SU-DHL-6 (cell line): Measurements from ENCODE around the gene ARRB1.

Source experiments
- H2AFZ ChIP-seq: fragments of 200-600 bp; sonication (generic); 2 replicates; pipeline ENCODE4 v1.6.1; 2014; ENCODE audit warnings: low read depth, mild to moderate bottlenecking, moderate library complexity, mixed read lengths, antibody characterized with exemption, low read length; ENCODE audit not compliant: severe bottlenecking
- H3F3A ChIP-seq: fragments of 200-600 bp; shearing (Covaris generic); 2 replicates; pipeline ENCODE4 v1.6.0; 2016; ENCODE audit warnings: antibody characterized with exemption, mild to moderate bottlenecking; ENCODE audit not compliant: insufficient read depth
- H3K27ac ChIP-seq: fragments of 200-600 bp; sonication (generic); 2 replicates; pipeline ENCODE4 v1.5.1; 2016; ENCODE audit warnings: low read depth, mild to moderate bottlenecking, low read length, moderate library complexity, mixed read lengths
- H3K27me3 ChIP-seq: fragments of 200-600 bp; sonication (generic), shearing (Covaris generic); 2 replicates; pipeline ENCODE4 v1.6.0; 2014; ENCODE audit warnings: mild to moderate bottlenecking, low read length
- H3K36me3 ChIP-seq: fragments of 200-600 bp; sonication (generic); 2 replicates; pipeline ENCODE4 v1.6.1; 2014; ENCODE audit warnings: mild to moderate bottlenecking, low read length, mixed read lengths
- H3K4me2 ChIP-seq: fragments of 300-600, 200-600 bp; shearing (Covaris generic), sonication (generic); 2 replicates; pipeline ENCODE4 v1.6.0; 2014; ENCODE audit warnings: low read length, low read depth, mild to moderate bottlenecking; ENCODE audit not compliant: poor library complexity, severe bottlenecking
- H3K4me3 ChIP-seq: fragments of 200-600 bp; sonication (generic); 2 replicates; pipeline ENCODE4 v1.5.1; 2014; ENCODE audit warnings: antibody characterized with exemption, low read length, mild to moderate bottlenecking, mixed read lengths; ENCODE audit not compliant: insufficient read depth, poor library complexity, severe bottlenecking
- H3K79me2 ChIP-seq: fragments of 200-600 bp; sonication (generic); 2 replicates; pipeline ENCODE4 v1.6.1; 2014; ENCODE audit warnings: mild to moderate bottlenecking, low read length, moderate library complexity; ENCODE audit not compliant: insufficient read depth
- H3K9ac ChIP-seq: fragments of 200-600 bp; sonication (generic); 2 replicates; pipeline ENCODE4 v1.7.0; 2014; ENCODE audit warnings: mild to moderate bottlenecking, low read length
- H3K9me2 ChIP-seq: fragments of 200-600 bp; sonication (generic); replicated peaks from 2 replicates; pipeline ENCODE4 v1.6.1; 2014; ENCODE audit warnings: low read length; ENCODE audit not compliant: insufficient read depth
- H3K9me3 ChIP-seq: fragments of 200-600 bp; sonication (generic); 2 replicates; pipeline ENCODE4 v1.6.1; 2014; ENCODE audit warnings: low read length, mixed read lengths; ENCODE audit not compliant: insufficient read depth
- H4K20me1 ChIP-seq: fragments of 200-600 bp; sonication (generic); 2 replicates; pipeline ENCODE4 v1.6.1; 2014; ENCODE audit warnings: low read depth, mild to moderate bottlenecking, antibody characterized with exemption, low read length, moderate library complexity, mixed read lengths
- CTCF ChIP-seq: fragments of 200-600 bp; sonication (generic); IDR thresholded peaks from one replicate; pipeline ENCODE4 v1.5.1; 2017; ENCODE audit warnings: antibody characterized with exemption, mild to moderate bottlenecking, low read length, moderate library complexity; ENCODE audit not compliant: insufficient read depth, poor library complexity, severe bottlenecking
- EZH2phosphoT487 ChIP-seq: fragments of 200-600 bp; sonication (generic), shearing (Covaris generic); conservative IDR thresholded peaks from 2 replicates; pipeline ENCODE4 v1.6.1; 2018; ENCODE audit warnings: mild to moderate bottlenecking, antibody characterized with exemption, low read length, moderate library complexity, mixed read lengths

The ARRB1 gene

GRCh38 chr11:75248924-75249256, 102.6 kb downstream of the ARRB1 start:
- Histone ChIP-seq H4K20me1 (no peaks in the 10 kb centered on the region), H3K9me3 (no peaks in the 10 kb centered on the region), H3K9me2 (no peaks in the 10 kb centered on the region), H2AFZ (no peak overlapping the region), H3K4me3 (no peak overlapping the region), H3K36me3 (no peaks in the 10 kb centered on the region), H3K4me2 (no peak overlapping the region), H3K27me3 (no peaks in the 10 kb centered on the region), H3K27ac (no peak overlapping the region), H3K79me2 (no peaks in the 10 kb centered on the region), H3K9ac (no peak overlapping the region), H3F3A (no peaks in the 10 kb centered on the region)
- TF ChIP-seq EZH2phosphoT487 = no peak
- no peak for TF ChIP-seq CTCF

- Histone ChIP-seq H3K36me3 (no peaks in the 10 kb centered on the region), H2AFZ (no peak overlapping the region), H3K27me3 (no peaks in the 10 kb centered on the region), H3K9me2 (no peaks in the 10 kb centered on the region), H3F3A (no peaks in the 10 kb centered on the region), H3K4me3 (no peak overlapping the region), H3K4me2 (no peak overlapping the region), H3K79me2 (no peaks in the 10 kb centered on the region), H4K20me1 (no peaks in the 10 kb centered on the region), H3K9me3 (no peaks in the 10 kb centered on the region), H3K9ac (no peak overlapping the region), H3K27ac (no peak overlapping the region)
- TF ChIP-seq EZH2phosphoT487 (no peak), CTCF (no peak)
Observed at GRCh38 chr11:75246671-75247350, 104.7 kb downstream of the ARRB1 start.

GRCh38 chr11:75246006-75246670, 105.3 kb downstream of the ARRB1 start:
- H3K79me2 ChIP-seq = no peaks in the 10 kb centered on the region
- H4K20me1 ChIP-seq = no peaks in the 10 kb centered on the region
- H2AFZ ChIP-seq = no peak overlapping the region
- H3K9me2 ChIP-seq = no peaks in the 10 kb centered on the region
- no peaks in the 10 kb centered on the region for H3K9me3 ChIP-seq
- no peaks in the 10 kb centered on the region for H3F3A ChIP-seq
- no peak overlapping the region for H3K4me3 ChIP-seq
- TF ChIP-seq CTCF (no peak), EZH2phosphoT487 (no peak)
- no peaks in the 10 kb centered on the region for H3K36me3 ChIP-seq
- no peak overlapping the region for H3K27ac ChIP-seq
- H3K27me3 ChIP-seq = no peaks in the 10 kb centered on the region
- no peak overlapping the region for H3K9ac ChIP-seq
- H3K4me2 ChIP-seq = no peak overlapping the region
